NCI-H774 (cell line): ENCODE results near the gene SPATA3.

Experiments used
- DNase-seq: peaks from one replicate; lab custom pipeline; 2025; lab: John Stamatoyannopoulos, UW

Gene SPATA3

DNA sequence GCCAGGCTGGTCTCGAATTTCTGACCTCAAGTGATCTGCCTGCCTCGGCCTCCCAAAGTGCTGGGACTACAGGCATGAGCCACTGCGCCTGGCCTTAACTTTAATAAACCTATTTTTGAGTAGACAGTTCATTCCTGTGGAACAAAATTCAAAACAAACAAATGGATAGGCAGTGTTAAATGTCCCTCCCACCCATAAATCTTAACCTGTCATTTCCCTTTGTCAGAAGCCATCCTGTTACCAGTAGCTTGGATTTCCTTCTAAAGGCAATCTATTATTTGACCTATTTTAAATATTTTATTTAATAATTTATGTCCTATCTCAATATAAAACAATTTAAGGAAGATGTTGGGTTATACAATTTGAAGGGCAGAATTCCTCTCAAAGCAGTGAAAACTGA is 34.8 kb downstream of the SPATA3 start:
- DNase-seq: no peak

DNA sequence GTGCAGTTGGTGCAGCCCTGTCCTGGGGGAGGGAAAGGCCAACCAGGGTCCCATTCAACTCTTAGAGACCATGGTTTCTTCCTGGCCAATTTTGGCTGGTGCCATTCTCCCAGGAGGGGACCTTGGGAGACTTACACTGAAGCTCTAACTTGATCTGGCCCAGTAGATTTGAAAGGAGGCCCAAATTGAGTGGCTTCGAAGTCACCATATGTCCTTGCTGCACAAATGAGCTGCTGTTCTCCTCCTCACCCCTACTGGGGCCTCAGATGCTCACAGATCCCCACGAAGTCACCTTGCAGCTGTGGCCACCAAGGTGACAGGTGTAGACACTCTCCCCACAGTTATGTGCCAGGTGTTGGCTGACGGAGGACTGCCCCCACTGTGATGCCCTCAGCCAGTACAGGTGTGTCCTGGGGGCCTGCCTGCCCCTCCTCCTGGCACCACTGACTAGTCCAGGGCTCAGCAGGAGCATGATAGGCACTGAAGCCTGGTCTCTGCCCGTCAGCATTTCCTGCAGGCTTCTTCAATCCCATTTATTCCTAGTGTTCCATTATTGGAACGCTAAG is 36.7 kb downstream of the SPATA3 start:
- DNase-seq: no peak

DNA sequence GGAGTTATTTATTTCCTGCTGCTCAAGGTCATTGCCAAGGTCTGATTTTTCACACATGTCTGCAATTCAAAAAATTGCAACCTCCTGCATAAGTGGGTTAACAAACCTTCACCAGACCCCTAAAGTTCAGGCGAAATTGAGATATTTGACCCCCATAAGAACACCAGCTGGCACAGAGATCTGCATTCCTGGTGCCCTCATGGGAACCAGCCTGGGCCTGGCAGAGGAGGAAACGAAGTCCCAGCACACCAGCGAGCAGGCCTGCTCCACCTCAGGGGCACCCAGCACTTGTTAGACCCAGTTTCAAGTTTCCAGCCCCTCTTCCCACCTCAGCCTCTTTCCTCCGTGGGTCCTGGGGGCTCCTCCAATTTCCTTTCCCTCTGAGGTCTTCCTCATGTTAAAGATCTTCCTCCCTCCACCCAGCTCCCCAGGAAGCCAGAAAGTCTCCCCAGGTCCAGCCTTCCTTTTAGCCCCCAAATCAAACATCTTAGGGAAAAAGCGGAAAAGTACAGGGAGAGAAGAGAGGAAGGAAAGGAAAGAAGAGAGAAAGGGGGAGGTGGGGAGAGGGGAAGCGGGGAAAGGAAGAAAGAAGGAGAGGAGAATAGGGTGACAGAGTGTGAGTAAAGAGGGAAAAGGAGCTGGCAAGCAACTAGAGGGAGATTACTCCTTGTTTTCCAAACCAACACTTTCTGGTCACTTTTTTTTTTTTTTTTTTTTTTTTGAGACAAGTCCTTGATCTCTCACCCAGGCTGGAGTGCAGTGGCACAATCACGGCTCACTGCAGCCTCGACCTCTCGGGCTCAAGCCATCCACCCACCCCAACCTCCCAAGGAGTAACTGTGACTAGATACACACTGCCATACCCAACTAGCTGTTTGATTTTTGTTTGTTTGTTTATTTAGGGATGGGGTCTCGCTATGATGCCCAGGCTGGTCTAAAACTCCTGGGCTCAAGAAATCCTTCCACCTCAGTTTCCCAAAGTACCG is 37.5 kb downstream of the SPATA3 start:
- DNase-seq: no peak

DNA sequence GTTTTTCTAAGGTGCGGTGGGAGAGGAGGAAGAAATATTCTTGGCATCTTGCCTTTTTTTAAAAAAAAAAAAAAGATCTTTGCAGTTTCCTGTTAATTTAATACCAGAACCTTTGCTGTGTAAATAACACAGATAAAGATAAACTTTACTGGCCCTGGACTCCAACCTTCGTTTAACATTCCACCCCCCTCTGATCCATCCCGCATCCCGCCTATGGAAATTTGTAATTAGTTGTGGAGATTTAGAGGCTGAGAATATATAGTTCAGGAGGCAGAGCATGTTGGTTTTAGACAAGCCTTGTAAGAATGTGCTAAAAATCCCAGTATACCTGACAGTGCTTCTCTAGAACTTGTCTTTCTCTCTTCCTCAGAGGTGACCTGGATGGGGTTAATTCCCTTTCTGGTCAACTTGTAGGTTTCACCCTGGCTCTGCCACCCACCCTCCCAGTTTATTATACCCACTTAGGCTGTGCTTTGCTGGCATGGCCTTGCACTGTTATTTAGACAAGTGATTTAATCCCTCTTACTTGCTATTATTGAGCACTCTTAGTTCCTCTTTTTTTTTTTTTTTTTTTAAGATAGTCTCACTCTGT is 38.5 kb downstream of the SPATA3 start:
- no peak for DNase-seq

DNA sequence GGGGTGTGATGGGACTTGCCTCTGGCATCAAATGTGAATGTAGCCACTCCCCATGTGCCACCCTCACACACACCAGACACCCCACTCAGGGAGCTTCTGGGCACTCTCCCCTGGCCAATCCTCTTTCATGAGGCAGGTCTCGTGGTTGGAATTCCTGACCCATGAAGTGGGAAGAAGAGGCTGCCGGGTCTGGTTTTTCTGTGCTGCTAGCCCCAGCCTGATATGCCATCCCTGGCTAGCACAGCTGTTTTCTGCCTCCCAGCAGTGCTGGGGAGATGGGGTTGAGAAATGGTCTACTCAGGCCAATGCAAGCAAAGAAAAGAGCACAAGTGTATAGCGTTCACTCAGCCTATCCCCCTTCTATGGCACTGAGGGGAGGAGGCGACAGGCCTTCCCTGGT is 40.2 kb downstream of the SPATA3 start:
- no peak for DNase-seq

DNA sequence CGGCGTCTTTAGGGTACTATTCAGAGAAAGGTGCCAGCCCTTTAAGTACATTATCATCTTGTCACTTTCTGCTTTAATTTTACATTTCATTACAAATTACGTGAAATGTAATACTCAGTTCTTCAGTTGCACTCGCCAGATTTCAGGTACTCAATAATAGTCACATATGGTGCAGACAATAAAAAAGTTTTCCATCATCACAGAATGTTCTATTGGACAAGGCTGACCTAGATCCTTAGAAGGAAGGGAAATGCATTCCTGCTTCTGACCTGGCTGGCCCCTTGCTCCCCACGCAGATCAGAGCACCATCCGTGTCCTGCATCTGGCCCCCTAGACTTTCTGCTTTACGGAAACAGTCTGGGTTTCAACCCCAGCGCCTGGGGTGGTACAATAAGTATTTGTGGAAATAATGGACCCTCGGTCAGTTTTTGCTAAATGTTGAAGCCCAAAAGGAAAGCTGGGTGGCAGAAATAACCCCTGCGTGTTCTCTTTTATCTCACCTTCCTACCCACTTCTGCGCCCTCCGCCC is 40.7 kb downstream of the SPATA3 start:
- no peak for DNase-seq

DNA sequence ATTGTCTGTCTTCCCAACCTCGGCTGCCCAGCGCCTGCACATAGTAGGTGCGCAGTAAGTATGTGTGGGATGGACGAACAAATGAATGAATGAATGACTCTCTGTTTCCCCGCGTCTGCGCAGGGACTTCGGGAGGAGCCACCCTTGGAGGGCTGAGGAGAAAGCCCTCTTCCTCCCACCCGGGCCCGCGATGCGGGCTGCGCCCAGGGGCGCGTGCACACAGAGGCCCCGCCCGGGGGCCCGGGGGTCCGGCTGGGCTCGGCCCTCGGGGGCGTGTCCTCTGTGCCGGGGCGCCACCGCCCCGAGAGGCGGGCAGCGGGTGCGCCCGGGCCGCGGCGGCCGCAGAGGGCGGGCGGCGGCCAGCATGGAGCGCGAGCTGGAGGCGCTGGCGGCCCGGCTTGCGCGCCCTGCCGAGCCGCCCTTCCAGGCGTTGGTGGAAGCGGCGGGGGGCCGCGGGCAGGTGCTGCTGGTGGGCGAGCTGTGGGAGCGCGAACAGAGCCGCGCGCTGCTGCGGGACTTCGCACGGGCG is 41.3 kb downstream of the SPATA3 start, which contains the start of gene C2orf72:
C2orf72 (plus strand) TSS at position 322 of the 529 bp plus-strand sequence; CDS start at position 365, 43 bp downstream.
- no peak for DNase-seq

DNA sequence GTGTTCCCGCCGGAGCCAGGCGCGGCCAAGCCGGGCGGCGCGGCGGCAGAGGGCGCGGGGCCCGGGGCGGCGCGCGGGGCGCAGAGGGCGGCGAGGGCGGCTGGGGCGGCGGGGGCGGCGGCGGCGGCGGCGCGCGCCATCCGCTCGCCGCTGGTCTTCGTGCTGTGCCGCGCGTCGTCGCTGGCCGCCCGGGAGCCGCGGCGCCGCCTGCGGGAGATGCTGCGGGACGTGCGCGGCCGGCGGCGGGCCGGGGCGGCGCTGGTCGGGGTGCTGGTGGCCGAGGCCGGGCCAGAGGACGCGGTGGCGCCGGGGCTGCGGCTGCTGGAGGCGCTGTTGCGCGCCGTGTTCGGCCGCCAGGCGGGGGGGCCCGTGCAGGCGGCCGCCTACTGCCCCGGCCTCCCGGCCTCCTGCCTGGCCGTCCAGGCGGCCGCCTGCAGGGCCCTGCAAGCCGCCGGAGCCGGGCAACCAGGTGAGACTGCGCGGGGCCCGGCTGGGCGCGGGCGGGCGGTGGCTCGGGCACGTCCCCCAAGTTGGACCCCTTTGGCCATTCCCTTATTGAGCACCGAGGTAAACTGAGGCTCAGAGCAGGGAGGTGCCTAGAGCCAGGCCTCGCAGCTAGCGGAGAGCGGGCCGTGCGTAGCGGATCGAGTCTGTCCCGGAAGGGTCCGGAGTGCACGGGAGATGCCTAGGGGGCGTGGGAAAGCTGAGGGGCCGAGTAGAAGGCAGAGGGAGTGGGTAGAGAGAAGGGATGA is 42.0 kb downstream of the SPATA3 start:
- DNase-seq: no peak

DNA sequence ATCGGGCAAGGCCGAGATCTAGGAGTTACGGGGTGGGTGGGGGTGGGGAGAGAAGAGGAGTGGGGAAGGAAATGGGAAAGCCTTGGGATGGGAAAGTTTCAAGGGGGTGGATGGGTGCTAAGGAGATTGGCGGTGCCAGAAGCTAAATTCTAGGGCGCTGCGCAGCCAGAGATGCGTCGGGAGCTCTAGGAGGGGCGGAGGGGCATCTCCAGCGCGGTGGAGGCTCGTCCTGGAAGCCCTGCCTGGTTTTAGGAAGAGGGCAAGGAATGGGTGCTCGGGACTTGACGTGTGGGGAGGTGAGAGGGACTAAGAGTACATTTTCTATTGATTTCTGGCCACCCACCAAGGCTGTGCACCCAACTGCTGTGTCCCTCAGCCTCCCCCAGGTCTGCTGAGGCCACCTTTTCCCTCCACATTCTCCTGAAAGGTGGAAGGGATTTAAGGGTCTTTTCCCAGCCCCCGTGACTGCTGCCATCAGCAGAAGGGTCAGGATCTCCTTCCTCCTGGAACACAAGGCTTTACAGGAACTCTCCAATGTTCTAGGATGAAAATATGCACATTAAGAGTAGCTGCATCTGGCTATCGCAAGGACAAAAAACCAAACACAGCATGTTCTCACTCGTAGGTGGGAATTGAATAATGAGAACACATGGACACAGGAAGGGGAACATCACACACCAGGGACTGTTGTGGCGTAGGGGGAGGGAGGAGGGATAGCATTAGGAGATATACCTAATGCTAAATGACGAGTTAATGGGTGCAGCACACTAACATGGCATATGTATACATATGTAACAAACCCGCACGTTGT is 42.8 kb downstream of the SPATA3 start:
- no peak for DNase-seq

DNA sequence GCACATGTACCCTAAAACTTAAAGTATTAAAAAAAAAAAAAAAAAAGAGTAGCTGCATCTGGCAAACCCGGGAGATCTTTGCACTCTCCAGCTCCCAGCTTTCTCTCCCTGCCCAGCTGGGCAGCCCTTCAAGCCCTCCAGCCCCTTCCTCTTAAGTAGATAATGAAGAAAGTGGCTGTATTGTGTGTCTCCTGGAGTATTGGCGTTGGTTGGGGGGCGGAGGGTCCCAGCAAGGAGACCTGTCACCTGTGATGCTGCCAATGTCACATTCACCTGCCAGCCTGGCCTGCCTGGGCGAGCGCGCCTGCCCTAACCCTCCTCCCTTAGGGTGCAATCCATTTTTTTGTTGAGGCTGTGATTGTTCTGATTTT is 43.4 kb downstream of the SPATA3 start:
- no peak for DNase-seq

DNA sequence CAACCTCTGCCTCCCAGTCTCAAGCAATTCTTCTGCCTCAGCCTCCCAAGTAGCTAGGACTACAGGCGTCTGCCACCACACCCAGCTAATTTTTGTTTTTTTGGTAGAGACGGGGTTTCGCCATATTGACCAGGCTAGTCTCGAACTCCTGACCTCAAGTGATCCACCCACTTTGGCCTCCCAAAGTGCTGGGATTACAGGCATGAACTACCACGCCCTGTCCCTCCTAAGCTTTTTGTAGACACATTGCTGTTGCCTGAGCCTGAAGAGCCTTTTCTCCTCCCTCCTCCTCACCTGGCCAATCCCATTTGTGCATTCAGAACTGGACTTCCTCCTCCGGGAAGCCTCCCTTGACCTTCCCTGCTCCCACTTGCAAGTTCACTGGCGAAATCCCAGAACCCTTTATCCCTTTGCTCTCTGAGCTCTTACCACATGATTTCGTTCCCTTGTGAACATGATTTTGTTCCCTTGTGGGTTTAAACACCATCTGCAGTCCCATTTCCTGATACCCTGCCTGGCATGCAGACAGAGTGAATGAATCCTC is 44.0 kb downstream of the SPATA3 start:
- no peak for DNase-seq

DNA sequence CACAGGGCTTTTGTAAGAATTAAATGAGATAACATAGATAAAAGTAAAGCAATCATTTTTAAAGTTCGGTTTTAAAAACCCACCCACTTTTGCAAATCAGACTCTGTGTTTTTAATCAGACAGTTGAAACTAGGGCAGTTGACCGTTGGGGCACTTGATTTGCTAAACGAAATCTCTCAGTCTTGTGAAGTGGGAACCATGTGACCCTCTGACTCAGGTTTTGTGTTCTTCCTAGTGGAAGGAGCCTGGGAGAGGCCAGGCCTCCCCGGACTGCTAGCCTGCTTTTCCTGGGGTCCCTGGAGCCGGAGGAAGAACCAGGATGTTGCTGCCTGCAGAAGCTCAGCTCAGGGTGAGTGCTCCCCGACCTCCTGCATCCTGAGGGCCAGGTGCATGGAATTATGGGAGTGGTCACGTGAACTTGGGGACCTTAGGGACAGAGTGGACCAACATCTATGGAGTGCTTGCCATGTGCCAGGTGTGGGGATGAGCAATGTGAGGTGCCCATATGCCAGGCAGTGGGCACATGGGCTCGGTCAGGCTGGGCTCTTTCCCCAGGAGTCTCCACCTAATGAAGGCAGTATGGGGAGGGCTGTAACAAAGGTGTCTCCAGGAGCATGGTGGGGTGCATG is 45.3 kb downstream of the SPATA3 start:
- no peak for DNase-seq

DNA sequence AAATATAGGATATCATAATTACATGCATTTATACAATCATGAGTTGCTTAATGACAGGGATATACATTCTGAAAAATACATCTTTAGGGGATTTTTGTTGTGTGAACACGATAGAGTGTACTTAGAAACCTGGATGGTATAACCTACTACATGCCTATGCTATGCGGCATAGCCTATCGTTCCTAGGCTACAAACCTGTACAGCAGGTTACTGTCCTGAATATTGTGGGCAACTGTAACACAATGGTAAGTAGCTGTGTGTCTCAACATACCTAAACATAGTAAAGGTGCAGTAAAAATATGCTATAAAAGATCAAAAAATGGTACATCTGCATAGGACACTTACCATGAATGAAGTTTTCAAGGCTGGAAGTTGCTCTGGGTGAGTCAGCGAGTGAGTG is 47.9 kb downstream of the SPATA3 start:
- DNase-seq: no peak

DNA sequence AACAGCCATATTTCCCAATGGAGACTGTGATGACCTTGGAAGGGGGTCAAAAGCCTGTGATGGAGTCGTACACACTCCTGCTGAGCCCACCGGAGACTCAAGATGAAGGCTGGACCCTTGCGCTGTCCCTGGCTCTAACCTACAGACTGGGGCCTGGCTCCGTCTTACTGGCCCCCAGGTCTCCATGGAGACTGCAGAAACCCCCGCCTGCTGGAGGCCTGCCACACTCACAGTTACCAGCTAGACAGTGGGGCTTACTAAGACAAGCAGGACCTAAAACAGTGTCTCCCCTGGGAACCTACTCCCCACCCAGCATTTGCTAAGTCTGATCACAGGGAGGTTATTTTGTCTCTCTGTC is 51.0 kb downstream of the SPATA3 start:
- no peak for DNase-seq

DNA sequence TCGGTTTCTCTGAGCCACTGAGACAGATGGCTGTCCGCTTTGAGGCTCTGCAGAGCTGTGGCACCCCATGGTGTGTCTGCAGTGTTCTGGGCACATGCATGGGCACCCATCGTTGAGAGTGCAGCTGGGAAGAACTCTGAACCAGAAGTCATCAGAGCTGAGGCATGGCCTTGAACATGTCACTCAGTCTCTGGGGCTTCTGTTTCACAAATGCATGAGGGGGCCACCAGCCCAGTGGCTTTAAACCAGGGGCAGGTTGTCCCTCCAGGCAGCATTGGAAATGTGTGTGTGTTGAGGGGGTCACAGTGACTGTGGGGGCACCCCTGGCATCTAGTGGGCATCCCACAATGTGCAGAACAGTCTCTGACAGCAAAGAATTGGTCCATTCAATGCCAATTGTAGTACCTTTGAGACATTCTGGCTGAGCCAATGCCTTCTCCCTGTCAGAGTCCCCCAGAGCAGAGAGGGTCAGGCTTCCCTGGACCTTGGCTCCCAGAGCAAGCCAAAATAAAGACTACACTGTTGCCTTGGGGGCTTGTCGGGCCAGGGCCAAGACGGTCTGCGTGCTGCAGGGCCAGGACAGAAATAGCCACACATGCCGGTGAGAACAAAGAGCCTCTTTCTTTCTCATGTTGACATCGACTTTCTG is 51.5 kb downstream of the SPATA3 start:
- DNase-seq: no peak

DNA sequence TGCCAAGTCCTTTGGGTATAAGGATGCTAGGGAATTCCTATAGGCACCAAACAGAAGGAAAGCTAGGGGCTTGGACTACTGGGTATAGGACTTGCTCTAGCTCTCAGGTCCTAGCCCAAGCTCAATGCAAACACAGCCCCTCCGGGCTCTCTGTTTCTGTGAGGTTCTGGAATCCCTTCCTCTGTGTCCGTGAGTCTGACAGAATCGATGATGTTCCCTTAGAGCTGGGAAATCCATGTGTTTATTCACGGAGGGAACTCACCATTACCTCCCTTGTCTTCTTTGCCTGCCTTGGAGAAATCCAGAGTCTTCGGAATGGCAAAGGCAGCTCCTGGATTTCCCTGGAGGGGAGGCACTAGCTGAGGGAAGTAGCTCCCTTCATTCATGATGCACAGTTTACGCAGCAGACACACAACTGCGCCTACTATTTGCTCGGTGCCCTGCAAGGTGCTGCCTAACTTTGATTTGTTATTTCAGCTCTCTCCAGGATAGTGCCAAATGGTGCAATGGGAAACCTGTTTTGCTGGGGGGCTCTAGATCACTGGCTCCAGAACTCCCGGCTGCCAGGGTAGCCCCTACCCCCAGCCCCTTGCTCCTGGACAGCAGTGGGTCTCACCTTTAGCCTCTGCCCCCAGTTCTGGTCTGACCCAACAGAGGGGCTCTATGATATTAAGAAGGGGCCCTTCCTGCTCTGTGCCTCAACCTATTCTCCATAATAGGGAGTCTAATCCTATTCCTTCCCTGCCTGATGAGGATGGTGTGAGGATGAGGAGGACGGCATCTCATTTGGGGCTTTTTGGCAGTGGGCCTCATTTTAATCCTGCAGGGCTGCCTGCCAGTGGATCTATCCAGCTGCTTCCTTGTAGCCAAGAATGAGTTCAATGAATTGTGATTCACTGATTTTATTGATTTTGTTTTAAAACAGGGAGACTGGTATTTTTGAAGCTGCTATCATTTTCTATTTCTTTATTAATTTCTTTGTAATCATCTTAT is 52.3 kb downstream of the SPATA3 start:
- DNase-seq: no peak

DNA sequence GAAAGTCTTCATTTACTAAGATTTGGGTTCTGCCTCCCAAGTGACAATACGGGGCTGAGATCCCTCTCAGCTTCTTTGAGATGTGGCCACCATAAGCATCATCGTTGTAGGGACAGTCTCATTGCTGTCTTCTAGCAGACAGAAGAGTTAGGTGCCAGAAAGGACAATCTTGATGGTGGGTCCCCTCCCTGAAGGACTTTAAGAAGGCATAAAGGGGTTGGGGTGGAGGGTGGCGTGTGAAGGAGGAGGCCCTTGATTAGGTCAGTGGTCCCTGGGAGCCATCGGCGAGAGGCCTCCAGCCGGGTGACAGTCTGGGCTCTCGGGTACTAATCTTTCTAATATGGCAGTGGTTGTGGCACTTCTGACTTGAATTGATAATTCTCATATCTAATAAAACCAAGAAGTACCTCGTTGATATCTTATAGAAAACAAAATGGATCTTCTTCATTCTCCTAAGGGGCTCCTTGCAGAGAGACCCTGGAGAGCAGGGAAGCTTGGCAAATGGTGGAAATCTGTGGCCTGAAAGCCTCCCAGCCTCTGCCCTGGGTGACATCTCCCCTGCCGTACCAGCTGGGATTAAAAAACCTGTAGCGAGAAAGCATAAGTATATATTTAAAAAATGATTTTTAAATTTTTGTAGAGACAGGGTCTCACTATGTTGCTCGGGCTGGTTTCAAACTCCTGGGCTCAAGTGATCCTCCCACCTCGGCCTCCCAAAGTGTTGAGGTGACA is 53.5 kb downstream of the SPATA3 start:
- DNase-seq: no peak
